HepG2 (cell line): Measurements from ENCODE around the gene SLC28A1.

Experiments
- ARNTL ChIP-seq: sonication (generic); formaldehyde crosslinking; IDR thresholded peaks from 2 replicates; pipeline ENCODE4 v1.4.0; 2020; ENCODE audit warnings: mild to moderate bottlenecking, missing genetic modification reagents
- CREB1 ChIP-seq, 2 experiments: fragments of 450-650 bp in 1 of 2; IDR thresholded peaks; 2 replicates each; pipeline ENCODE4 v1.6.1; 2016 to 2017; ENCODE audit warnings: control low read depth in 1 of 2, mild to moderate bottlenecking in 1 of 2, missing compliant biosample characterization in 1 of 2, missing genetic modification characterization in 1 of 2
- ETV6 ChIP-seq: sonication (generic); formaldehyde crosslinking; conservative IDR thresholded peaks from 2 replicates; pipeline ENCODE4 v1.4.0; 2020; ENCODE audit warnings: missing genetic modification reagents
- EZH2 ChIP-seq: conservative IDR thresholded peaks from 2 replicates; pipeline ENCODE4 v1.6.1; 2012; ENCODE audit warnings: mild to moderate bottlenecking, low read depth, low read length, moderate library complexity
- NFYB ChIP-seq: sonication (generic); formaldehyde crosslinking; IDR thresholded peaks from 2 replicates; pipeline ENCODE4 v1.4.0; 2020; ENCODE audit warnings: missing genetic modification reagents
- RBM39 ChIP-seq: fragments of 200-400 bp; formaldehyde crosslinking; IDR thresholded peaks from one replicate; pipeline ENCODE4 v1.6.1; 2018; ENCODE audit warnings: antibody characterized with exemption, mild to moderate bottlenecking, low read depth, low read length; ENCODE audit not compliant: poor library complexity, severe bottlenecking
- TCF12 ChIP-seq, 2 experiments: fragments of 450-650 bp in 1 of 2; sonication (generic) in 1 of 2; formaldehyde crosslinking in 1 of 2; IDR thresholded peaks; 2 replicates each; pipeline versions ENCODE4 v1.6.1 to v1.8.0; 2017 to 2022; ENCODE audit warnings: antibody characterized with exemption in 1 of 2, mild to moderate bottlenecking in 1 of 2, missing genetic modification reagents in 1 of 2, moderate library complexity in 1 of 2
- ZNF207 ChIP-seq: fragments of 450-650 bp; IDR thresholded peaks from 2 replicates; pipeline ENCODE4 v1.6.1; 2016; ENCODE audit warnings: antibody characterized with exemption, borderline replicate concordance
- ZNF30 ChIP-seq: sonication (generic); formaldehyde crosslinking; IDR thresholded peaks from 2 replicates; pipeline ENCODE4 v1.5.0; 2020; ENCODE audit warnings: mild to moderate bottlenecking, missing genetic modification reagents
- TF ChIP-seq, protein P1 (sequence below): sonication (generic); formaldehyde crosslinking; IDR thresholded peaks from 2 replicates; pipeline ENCODE4 v1.5.0; 2020; ENCODE audit warnings: mild to moderate bottlenecking, missing genetic modification reagents, moderate library complexity
- TF ChIP-seq, protein P2 (sequence below): IDR thresholded peaks from 2 replicates; pipeline ENCODE4 v1.6.1; 2016; ENCODE audit warnings: low read depth, control low read depth
- TF ChIP-seq, protein P3 (sequence below): sonication (generic); formaldehyde crosslinking; IDR thresholded peaks from 2 replicates; pipeline ENCODE4 v1.4.0; 2020; ENCODE audit warnings: missing genetic modification reagents

DNA sequence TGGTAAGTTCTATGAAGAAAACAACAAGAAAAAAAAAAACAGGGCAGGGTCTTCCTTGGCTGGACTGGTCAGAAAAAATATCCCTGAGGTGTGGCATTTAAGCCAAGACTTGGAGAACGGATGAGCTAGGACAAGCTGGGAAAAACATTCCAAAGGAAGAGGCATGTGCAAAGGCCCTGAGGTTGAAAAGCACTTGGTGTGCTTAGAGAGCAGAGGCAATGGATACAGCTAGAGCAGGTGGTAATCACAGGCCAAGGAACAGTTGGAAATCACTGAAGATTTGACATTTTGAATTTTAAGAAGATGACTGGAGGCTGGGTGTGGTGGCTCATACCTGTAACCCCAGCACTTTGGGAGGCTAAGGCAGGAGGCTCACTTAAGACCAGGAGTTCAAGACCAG lies 54.3 kb downstream of the SLC28A1 start:
- TF ChIP-seq EZH2 = no peak
- TF ChIP-seq, protein P1, sequence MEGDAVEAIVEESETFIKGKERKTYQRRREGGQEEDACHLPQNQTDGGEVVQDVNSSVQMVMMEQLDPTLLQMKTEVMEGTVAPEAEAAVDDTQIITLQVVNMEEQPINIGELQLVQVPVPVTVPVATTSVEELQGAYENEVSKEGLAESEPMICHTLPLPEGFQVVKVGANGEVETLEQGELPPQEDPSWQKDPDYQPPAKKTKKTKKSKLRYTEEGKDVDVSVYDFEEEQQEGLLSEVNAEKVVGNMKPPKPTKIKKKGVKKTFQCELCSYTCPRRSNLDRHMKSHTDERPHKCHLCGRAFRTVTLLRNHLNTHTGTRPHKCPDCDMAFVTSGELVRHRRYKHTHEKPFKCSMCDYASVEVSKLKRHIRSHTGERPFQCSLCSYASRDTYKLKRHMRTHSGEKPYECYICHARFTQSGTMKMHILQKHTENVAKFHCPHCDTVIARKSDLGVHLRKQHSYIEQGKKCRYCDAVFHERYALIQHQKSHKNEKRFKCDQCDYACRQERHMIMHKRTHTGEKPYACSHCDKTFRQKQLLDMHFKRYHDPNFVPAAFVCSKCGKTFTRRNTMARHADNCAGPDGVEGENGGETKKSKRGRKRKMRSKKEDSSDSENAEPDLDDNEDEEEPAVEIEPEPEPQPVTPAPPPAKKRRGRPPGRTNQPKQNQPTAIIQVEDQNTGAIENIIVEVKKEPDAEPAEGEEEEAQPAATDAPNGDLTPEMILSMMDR = no peak
- no peak for TF ChIP-seq ZNF207
- no peak for TF ChIP-seq TCF12 (IDR thresholded peaks at IDR 0.05)
- no peak for TF ChIP-seq TCF12 (CRISPR knock-in tag; IDR thresholded peaks at IDR 0.05)
- TF ChIP-seq ARNTL = no peak
- TF ChIP-seq NFYB (CRISPR knock-in tag) = no peak
- no peak for TF ChIP-seq RBM39
- TF ChIP-seq ETV6 (CRISPR knock-in tag) = no peak
- TF ChIP-seq, protein P2, sequence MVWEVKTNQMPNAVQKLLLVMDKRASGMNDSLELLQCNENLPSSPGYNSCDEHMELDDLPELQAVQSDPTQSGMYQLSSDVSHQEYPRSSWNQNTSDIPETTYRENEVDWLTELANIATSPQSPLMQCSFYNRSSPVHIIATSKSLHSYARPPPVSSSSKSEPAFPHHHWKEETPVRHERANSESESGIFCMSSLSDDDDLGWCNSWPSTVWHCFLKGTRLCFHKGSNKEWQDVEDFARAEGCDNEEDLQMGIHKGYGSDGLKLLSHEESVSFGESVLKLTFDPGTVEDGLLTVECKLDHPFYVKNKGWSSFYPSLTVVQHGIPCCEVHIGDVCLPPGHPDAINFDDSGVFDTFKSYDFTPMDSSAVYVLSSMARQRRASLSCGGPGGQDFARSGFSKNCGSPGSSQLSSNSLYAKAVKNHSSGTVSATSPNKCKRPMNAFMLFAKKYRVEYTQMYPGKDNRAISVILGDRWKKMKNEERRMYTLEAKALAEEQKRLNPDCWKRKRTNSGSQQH (CRISPR knock-in tag) = no peak
- TF ChIP-seq CREB1 (IDR thresholded peaks at IDR 0.05) = no peak
- TF ChIP-seq CREB1 (CRISPR knock-in tag; IDR thresholded peaks at IDR 0.05) = no peak
- no peak for TF ChIP-seq ZNF30 (CRISPR knock-in tag)
- TF ChIP-seq, protein P3, sequence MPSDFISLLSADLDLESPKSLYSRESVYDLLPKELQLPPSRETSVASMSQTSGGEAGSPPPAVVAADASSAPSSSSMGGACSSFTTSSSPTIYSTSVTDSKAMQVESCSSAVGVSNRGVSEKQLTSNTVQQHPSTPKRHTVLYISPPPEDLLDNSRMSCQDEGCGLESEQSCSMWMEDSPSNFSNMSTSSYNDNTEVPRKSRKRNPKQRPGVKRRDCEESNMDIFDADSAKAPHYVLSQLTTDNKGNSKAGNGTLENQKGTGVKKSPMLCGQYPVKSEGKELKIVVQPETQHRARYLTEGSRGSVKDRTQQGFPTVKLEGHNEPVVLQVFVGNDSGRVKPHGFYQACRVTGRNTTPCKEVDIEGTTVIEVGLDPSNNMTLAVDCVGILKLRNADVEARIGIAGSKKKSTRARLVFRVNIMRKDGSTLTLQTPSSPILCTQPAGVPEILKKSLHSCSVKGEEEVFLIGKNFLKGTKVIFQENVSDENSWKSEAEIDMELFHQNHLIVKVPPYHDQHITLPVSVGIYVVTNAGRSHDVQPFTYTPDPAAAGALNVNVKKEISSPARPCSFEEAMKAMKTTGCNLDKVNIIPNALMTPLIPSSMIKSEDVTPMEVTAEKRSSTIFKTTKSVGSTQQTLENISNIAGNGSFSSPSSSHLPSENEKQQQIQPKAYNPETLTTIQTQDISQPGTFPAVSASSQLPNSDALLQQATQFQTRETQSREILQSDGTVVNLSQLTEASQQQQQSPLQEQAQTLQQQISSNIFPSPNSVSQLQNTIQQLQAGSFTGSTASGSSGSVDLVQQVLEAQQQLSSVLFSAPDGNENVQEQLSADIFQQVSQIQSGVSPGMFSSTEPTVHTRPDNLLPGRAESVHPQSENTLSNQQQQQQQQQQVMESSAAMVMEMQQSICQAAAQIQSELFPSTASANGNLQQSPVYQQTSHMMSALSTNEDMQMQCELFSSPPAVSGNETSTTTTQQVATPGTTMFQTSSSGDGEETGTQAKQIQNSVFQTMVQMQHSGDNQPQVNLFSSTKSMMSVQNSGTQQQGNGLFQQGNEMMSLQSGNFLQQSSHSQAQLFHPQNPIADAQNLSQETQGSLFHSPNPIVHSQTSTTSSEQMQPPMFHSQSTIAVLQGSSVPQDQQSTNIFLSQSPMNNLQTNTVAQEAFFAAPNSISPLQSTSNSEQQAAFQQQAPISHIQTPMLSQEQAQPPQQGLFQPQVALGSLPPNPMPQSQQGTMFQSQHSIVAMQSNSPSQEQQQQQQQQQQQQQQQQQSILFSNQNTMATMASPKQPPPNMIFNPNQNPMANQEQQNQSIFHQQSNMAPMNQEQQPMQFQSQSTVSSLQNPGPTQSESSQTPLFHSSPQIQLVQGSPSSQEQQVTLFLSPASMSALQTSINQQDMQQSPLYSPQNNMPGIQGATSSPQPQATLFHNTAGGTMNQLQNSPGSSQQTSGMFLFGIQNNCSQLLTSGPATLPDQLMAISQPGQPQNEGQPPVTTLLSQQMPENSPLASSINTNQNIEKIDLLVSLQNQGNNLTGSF = no peak
